HG03342 (cell line): ENCODE measurements around the gene CTNNA2.
"Not testable (repeated sequence)": the region's sequence is repeated elsewhere in the genome, so short reads cannot be mapped to it uniquely, and the experiment has no call there.

Experiments used
- ATAC-seq: cut with Tn5 transposase; IDR thresholded peaks from one replicate; pipeline ENCODE4 v1.9.1; 2021; ENCODE audit warnings: mild to moderate bottlenecking, moderate library complexity; ENCODE audit not compliant: unreplicated experiment

Gene CTNNA2

GRCh38 chr2:80122675-80123074 is 609.8 kb downstream of the CTNNA2 start:
- ATAC-seq: no peak

GRCh38 chr2:80126596-80127189 is 613.8 kb downstream of the CTNNA2 start:
- ATAC-seq: no peak

GRCh38 chr2:80128080-80128479 is 615.2 kb downstream of the CTNNA2 start:
- ATAC-seq: no peak

- no peak for ATAC-seq
Observed at GRCh38 chr2:80132281-80132680, 619.4 kb downstream of the CTNNA2 start.

GRCh38 chr2:80135001-80135400 is 622.1 kb downstream of the CTNNA2 start:
- no peak for ATAC-seq

GRCh38 chr2:80136338-80136737 is 623.5 kb downstream of the CTNNA2 start:
- no peak for ATAC-seq

- ATAC-seq: no peak
Observed at GRCh38 chr2:80139001-80139400, 626.1 kb downstream of the CTNNA2 start.

- ATAC-seq: no peak
Observed at GRCh38 chr2:80141007-80141726, 628.3 kb downstream of the CTNNA2 start.

- ATAC-seq: no peak
Observed at GRCh38 chr2:80145499-80145898, 632.6 kb downstream of the CTNNA2 start.

- not testable (repeated sequence) for ATAC-seq
Observed at GRCh38 chr2:80146757-80147156, 633.9 kb downstream of the CTNNA2 start.

GRCh38 chr2:80147690-80148089 is 634.8 kb downstream of the CTNNA2 start:
- ATAC-seq: no peak

GRCh38 chr2:80148906-80149305 is 636.1 kb downstream of the CTNNA2 start:
- ATAC-seq: no peak

- ATAC-seq: no peak
Observed at GRCh38 chr2:80149991-80150390, 637.1 kb downstream of the CTNNA2 start.

- no peak for ATAC-seq
Observed at GRCh38 chr2:80151248-80151647, 638.4 kb downstream of the CTNNA2 start.

- ATAC-seq: no peak
Observed at GRCh38 chr2:80151651-80152050, 638.8 kb downstream of the CTNNA2 start.

GRCh38 chr2:80153151-80153550 is 640.3 kb downstream of the CTNNA2 start:
- no peak for ATAC-seq

- ATAC-seq: no peak
Observed at GRCh38 chr2:80153768-80154167, 640.9 kb downstream of the CTNNA2 start.

- no peak for ATAC-seq
Observed at GRCh38 chr2:80154231-80154915, 641.5 kb downstream of the CTNNA2 start.

GRCh38 chr2:80164375-80164774 is 651.5 kb downstream of the CTNNA2 start:
- no peak for ATAC-seq

- no peak for ATAC-seq
Observed at GRCh38 chr2:80166483-80167171, 653.8 kb downstream of the CTNNA2 start.

- no peak for ATAC-seq
Observed at GRCh38 chr2:80167284-80167808, 654.5 kb downstream of the CTNNA2 start.
